Measurements from ENCODE around the gene DPY19L3. TPM values are rescaled to one million over a fixed set of nuclear protein-coding genes. Genes with fewer than 3 reads are reported as not detected.
A peak's percentile ranks its signal among the peaks of the same experiment; 100 is the strongest.

The DPY19L3 gene
- total RNA-seq, 2 experiments from 2014 or later = 14.3 to 14.6 TPM

- Mint-ChIP-seq H3K27ac (no peak overlapping the region), H3K4me3 (no peak overlapping the region), H3K4me1 (peaks cover 10% of the 10 kb centered on the region), H3K9me3 (ENCODE audit: low read depth) (no peaks in the 10 kb centered on the region), H3K36me3 (ENCODE audit: low read depth) (peaks cover 2% of the 10 kb centered on the region), H3K27me3 (no peaks in the 10 kb centered on the region)
- CTCF ChIA-PET = no interaction called here
- ATAC-seq (no peak), DNase-seq (no peak)
- intact Hi-C loops (cut with DNase I, micrococcal nuclease) = no loop called here
- POLR2A ChIA-PET = no interaction called here
These were observed 48.2 kb downstream of the DPY19L3 start for GRCh38 chr19:32453736-32454135.

- H3K27ac Mint-ChIP-seq = no peak overlapping the region
- DNase-seq = no peak
- H3K4me1 Mint-ChIP-seq = peaks cover 10% of the 10 kb centered on the region
- POLR2A ChIA-PET = no interaction called here
- ATAC-seq = no peak
- CTCF ChIA-PET = no interaction called here
- H3K9me3 Mint-ChIP-seq (ENCODE audit: low read depth) = no peaks in the 10 kb centered on the region
- no peaks in the 10 kb centered on the region for H3K27me3 Mint-ChIP-seq
- peaks cover 2% of the 10 kb centered on the region for H3K36me3 Mint-ChIP-seq (ENCODE audit: low read depth)
- intact Hi-C loops (cut with DNase I, micrococcal nuclease) = no loop called here
- no peak overlapping the region for H3K4me3 Mint-ChIP-seq
These were observed 50.8 kb downstream of the DPY19L3 start for GRCh38 chr19:32456406-32456805.

- intact Hi-C loops (cut with DNase I, micrococcal nuclease) = no loop called here
- H3K36me3 Mint-ChIP-seq (ENCODE audit: low read depth) = peaks cover 2% of the 10 kb centered on the region
- H3K4me1 Mint-ChIP-seq = peaks cover 10% of the 10 kb centered on the region
- ChIA-PET POLR2A (no interaction called here), CTCF (interaction anchor here (0.9 kb wide), 1 partner anchor 8 kb away, joined by 4 read pairs; no protein-coding TSS in a partner anchor)
- ATAC-seq (no peak), DNase-seq (no peak)
- H3K27me3 Mint-ChIP-seq = no peaks in the 10 kb centered on the region
- H3K27ac Mint-ChIP-seq = no peak overlapping the region
- H3K9me3 Mint-ChIP-seq (ENCODE audit: low read depth) = no peaks in the 10 kb centered on the region
- no peak overlapping the region for H3K4me3 Mint-ChIP-seq
These were observed 52.1 kb downstream of the DPY19L3 start for GRCh38 chr19:32457571-32458158.

- Mint-ChIP-seq H3K9me3 (ENCODE audit: low read depth) (no peaks in the 10 kb centered on the region), H3K27me3 (no peaks in the 10 kb centered on the region), H3K36me3 (ENCODE audit: low read depth) (peaks cover 3% of the 10 kb centered on the region), H3K4me1 (peaks cover 10% of the 10 kb centered on the region), H3K4me3 (no peak overlapping the region), H3K27ac (no peak overlapping the region)
- ATAC-seq = peak; percentile 53
- CTCF ChIA-PET = interaction anchor here (0.7 kb wide), 1 partner anchor 17 kb away, joined by 3 read pairs; no protein-coding TSS in a partner anchor
- DNase-seq = no peak
- intact Hi-C loops (cut with DNase I, micrococcal nuclease) = no loop called here
- POLR2A ChIA-PET = no interaction called here
These were observed 53.0 kb downstream of the DPY19L3 start for GRCh38 chr19:32458500-32459123.

GRCh38 chr19:32459204-32459865 lies 53.8 kb downstream of the DPY19L3 start:
- Mint-ChIP-seq H3K9me3 (ENCODE audit: low read depth) (no peaks in the 10 kb centered on the region), H3K4me3 (no peak overlapping the region), H3K27me3 (no peaks in the 10 kb centered on the region), H3K4me1 (peaks cover 10% of the 10 kb centered on the region), H3K27ac (no peak overlapping the region), H3K36me3 (ENCODE audit: low read depth) (peaks cover 3% of the 10 kb centered on the region)
- ChIA-PET CTCF (interaction anchor here (0.7 kb wide), 1 partner anchor 17 kb away, joined by 3 read pairs; no protein-coding TSS in a partner anchor), POLR2A (no interaction called here)
- ATAC-seq (no peak), DNase-seq (no peak)
- intact Hi-C loops (cut with DNase I, micrococcal nuclease) = no loop called here

GRCh38 chr19:32460476-32460875 lies 54.9 kb downstream of the DPY19L3 start:
- ATAC-seq (no peak), DNase-seq (no peak)
- intact Hi-C loops (cut with DNase I, micrococcal nuclease) = loop anchor here in 1 of 2 experiments (5.0 kb wide), 1 partner anchor 112 kb away; no protein-coding TSS in a partner anchor
- POLR2A ChIA-PET = no interaction called here
- Mint-ChIP-seq H3K36me3 (ENCODE audit: low read depth) (peaks cover 3% of the 10 kb centered on the region), H3K4me3 (no peak overlapping the region), H3K4me1 (peaks cover 10% of the 10 kb centered on the region), H3K27ac (no peak overlapping the region), H3K27me3 (no peaks in the 10 kb centered on the region), H3K9me3 (ENCODE audit: low read depth) (no peaks in the 10 kb centered on the region)
- CTCF ChIA-PET = interaction anchor here (0.6 kb wide), 1 partner anchor 142 kb away, joined by 3 read pairs; no protein-coding TSS in a partner anchor

GRCh38 chr19:32464279-32464678 lies 58.7 kb downstream of the DPY19L3 start:
- no peak for DNase-seq
- no peak for ATAC-seq
- Mint-ChIP-seq H3K27me3 (no peaks in the 10 kb centered on the region), H3K4me1 (peaks cover under 1% of the 10 kb centered on the region), H3K27ac (no peak overlapping the region), H3K4me3 (no peak overlapping the region), H3K36me3 (ENCODE audit: low read depth) (peaks cover 2% of the 10 kb centered on the region), H3K9me3 (ENCODE audit: low read depth) (no peaks in the 10 kb centered on the region)
- CTCF ChIA-PET = interaction anchor here (0.7 to 1.1 kb wide), 4 partner anchors 9 to 105 kb away, joined by 3 read pairs; no protein-coding TSS in a partner anchor
- POLR2A ChIA-PET = no interaction called here
- intact Hi-C loops (cut with DNase I, micrococcal nuclease) = loop anchor here in 1 of 2 experiments (5.0 kb wide), 1 partner anchor 108 kb away; no protein-coding TSS in a partner anchor

- ChIA-PET POLR2A (no interaction called here), CTCF (interaction anchor here (0.6 to 0.8 kb wide), 2 partner anchors 8 to 10 kb away, joined by 3 to 4 read pairs; no protein-coding TSS in a partner anchor)
- intact Hi-C loops (cut with DNase I, micrococcal nuclease) = no loop called here
- no peak overlapping the region for H3K4me3 Mint-ChIP-seq
- ATAC-seq = no peak
- peaks cover 2% of the 10 kb centered on the region for H3K36me3 Mint-ChIP-seq (ENCODE audit: low read depth)
- no peaks in the 10 kb centered on the region for H3K9me3 Mint-ChIP-seq (ENCODE audit: low read depth)
- H3K27ac Mint-ChIP-seq = no peak overlapping the region
- DNase-seq = no peak
- no peaks in the 10 kb centered on the region for H3K4me1 Mint-ChIP-seq
- H3K27me3 Mint-ChIP-seq = no peaks in the 10 kb centered on the region
These were observed 59.6 kb downstream of the DPY19L3 start for GRCh38 chr19:32465176-32465575.

- Mint-ChIP-seq H3K9me3 (ENCODE audit: low read depth) (no peaks in the 10 kb centered on the region), H3K27ac (no peak overlapping the region), H3K27me3 (no peaks in the 10 kb centered on the region), H3K4me1 (no peaks in the 10 kb centered on the region), H3K36me3 (ENCODE audit: low read depth) (peaks cover 1% of the 10 kb centered on the region), H3K4me3 (no peak overlapping the region)
- ATAC-seq = no peak
- no peak for DNase-seq
- intact Hi-C loops (cut with DNase I, micrococcal nuclease) = no loop called here
- ChIA-PET POLR2A (no interaction called here), CTCF (no interaction called here)
These were observed 64.2 kb downstream of the DPY19L3 start for GRCh38 chr19:32469795-32470194.

GRCh38 chr19:32471095-32471494 lies 65.5 kb downstream of the DPY19L3 start:
- ATAC-seq = no peak

GRCh38 chr19:32471811-32472210 lies 66.2 kb downstream of the DPY19L3 start:
- Mint-ChIP-seq H3K27ac (no peak overlapping the region), H3K4me1 (no peaks in the 10 kb centered on the region), H3K9me3 (ENCODE audit: low read depth) (no peaks in the 10 kb centered on the region), H3K27me3 (no peaks in the 10 kb centered on the region), H3K36me3 (ENCODE audit: low read depth) (peaks cover 1% of the 10 kb centered on the region), H3K4me3 (no peak overlapping the region)
- POLR2A ChIA-PET = no interaction called here
- DNase-seq = no peak
- intact Hi-C loops (cut with DNase I, micrococcal nuclease) = no loop called here
- CTCF ChIA-PET = interaction anchor here (0.7 kb wide), 1 partner anchor 478 kb away, joined by 4 read pairs; no protein-coding TSS in a partner anchor
- no peak for ATAC-seq

More at GRCh38 chr19:32471095-32471494, 65.5 kb downstream of the DPY19L3 start:
- intact Hi-C loops (cut with DNase I, micrococcal nuclease) = no loop called here
- ChIA-PET CTCF (interaction anchor here (0.7 kb wide), 1 partner anchor 479 kb away, joined by 4 read pairs; no protein-coding TSS in a partner anchor), POLR2A (no interaction called here)
- DNase-seq = no peak
- Mint-ChIP-seq H3K27ac (no peak overlapping the region), H3K36me3 (ENCODE audit: low read depth) (peaks cover 1% of the 10 kb centered on the region), H3K4me1 (no peaks in the 10 kb centered on the region), H3K9me3 (ENCODE audit: low read depth) (no peaks in the 10 kb centered on the region), H3K27me3 (no peaks in the 10 kb centered on the region), H3K4me3 (no peak overlapping the region)

Measured in activated CD4-positive, alpha-beta T cell treated with anti-CD3 and anti-CD28 coated beads for 36 hours (primary cell).